Astrocyte of the cerebellum (primary cell): ENCODE data around the gene ULK4.

Experiments
- DNase-seq: peaks from one replicate; pipeline ENCODE4 v3.0.0-alpha.2; 2011; ENCODE audit warnings: low read depth
- H3K4me3 ChIP-seq: 2 replicates; pipeline ENCODE4 v1.5.1; 2011; ENCODE audit warnings: mild to moderate bottlenecking, low read depth, low read length, moderate library complexity
- CTCF ChIP-seq: IDR thresholded peaks from 2 replicates; pipeline ENCODE4 v1.5.1; 2012; ENCODE audit warnings: low read length, low read depth, moderate library complexity, mild to moderate bottlenecking; ENCODE audit errors: missing control alignments
- in situ Hi-C: cut with HindIII; loops from 2 replicates; pipeline ENCODE4 v1.10.0; 2017; ENCODE audit warnings: low sequenced_read_pairs

Gene ULK4

DNA sequence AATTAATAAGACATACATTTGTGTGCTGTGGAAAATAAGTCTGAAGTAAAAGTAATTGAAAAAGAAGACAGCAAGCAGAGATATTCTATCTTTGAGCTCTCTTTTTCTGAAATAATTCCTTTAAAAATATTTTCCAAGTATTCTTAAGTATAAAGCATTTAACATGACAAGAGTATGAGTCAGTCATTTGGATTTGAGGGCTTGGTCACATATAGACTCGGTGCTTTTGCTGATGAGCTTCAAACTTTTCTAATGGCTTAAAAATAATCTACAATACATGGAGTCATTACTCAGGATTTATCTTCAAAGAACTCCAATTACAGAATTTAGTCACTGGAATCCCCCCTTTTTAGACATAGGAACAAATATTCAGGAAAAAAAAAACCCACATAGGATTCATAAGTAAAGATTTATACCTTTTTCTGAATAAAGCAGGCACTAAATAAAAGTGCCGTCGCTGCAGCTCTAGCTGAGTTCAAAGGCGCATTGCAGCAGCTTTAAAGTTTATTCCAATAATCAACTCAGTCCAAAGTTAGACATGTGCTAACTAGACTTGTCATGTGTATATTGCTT lies 615.1 kb downstream of the ULK4 start:
- no peak overlapping the region for H3K4me3 ChIP-seq
- TF ChIP-seq CTCF = no peak
- in situ Hi-C loops = no loop called here
- DNase-seq = no peak

DNA sequence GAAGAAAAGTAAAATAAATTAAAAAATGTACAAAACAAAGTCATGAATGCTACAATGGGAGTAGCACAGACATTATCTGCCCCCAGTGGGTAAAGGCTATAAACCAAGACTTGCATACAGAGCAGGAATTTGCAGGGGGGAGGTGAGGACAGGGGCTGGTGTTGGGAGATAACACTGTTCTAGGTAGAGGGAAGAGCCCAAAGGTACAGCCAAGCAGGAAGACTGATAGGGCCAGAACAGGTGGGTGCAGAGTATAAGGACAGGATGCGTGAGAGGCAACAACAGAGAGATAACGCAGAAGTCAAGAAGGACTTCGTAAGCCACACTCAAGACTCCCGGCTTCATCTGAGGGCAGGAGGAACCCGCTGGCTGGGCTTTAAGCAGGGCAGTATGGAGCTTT lies 616.1 kb downstream of the ULK4 start:
- TF ChIP-seq CTCF = no peak
- H3K4me3 ChIP-seq = no peak overlapping the region
- DNase-seq = no peak
- in situ Hi-C loops = no loop called here

DNA sequence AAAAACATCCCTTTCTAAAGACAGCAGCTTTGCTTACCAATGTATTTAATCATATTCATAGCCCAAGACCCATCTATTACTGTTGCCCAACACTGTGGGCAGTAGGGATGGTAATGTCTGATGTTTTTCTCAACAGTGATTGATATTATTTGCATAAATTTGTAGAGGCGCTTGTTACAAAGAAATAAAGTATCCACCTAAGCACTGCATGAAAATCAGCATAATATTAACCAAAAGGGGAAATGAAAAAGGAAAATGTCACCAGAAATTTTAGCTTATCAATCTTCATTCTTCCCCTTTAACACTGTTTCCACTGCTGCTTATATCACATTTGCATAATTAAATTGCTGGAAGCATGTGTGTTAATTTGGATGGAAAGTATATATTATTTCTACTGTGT lies 622.1 kb downstream of the ULK4 start:
- in situ Hi-C loops = no loop called here
- DNase-seq = no peak
- no peak for TF ChIP-seq CTCF
- H3K4me3 ChIP-seq = no peak overlapping the region

DNA sequence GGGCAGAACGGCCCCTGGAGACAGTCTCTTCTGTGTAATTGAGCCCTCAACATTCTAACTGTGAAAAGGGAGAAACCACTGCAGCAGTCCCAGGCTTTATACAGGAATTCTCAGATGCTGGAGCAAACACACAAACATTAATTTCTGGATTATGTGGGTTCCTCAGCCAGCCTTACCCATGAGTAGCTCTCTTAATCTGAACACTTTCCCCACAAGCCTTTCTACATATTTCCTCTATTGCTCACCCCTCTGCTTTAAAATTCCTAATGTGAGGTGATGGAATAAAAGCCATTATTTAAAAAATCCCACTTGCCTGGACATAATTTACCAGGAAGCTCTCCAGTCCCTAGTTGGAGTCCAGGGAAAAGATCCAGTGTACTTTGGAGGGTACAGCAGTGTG lies 623.6 kb downstream of the ULK4 start:
- TF ChIP-seq CTCF = no peak
- in situ Hi-C loops = no loop called here
- no peak for DNase-seq
- H3K4me3 ChIP-seq = no peak overlapping the region

DNA sequence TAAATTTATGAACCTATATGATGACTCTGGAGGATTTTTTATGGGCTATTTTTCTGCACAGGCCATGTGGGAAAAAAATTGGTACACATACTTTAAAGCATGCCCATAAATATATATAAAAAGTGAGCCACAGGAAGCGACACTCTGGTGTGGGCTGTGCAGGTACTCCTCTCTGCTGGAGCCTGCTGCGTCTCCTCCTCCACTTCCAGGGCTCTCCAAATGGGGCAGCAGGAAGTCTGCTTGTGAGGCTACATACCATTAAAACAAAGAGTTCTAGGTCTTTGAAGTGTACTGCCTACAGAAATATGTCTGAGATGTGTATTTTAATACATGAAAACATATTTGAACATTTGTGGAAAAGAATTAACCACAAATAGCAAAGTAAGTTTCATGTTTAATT lies 627.5 kb downstream of the ULK4 start:
- in situ Hi-C loops = no loop called here
- TF ChIP-seq CTCF = no peak
- H3K4me3 ChIP-seq = no peak overlapping the region
- DNase-seq = no peak

DNA sequence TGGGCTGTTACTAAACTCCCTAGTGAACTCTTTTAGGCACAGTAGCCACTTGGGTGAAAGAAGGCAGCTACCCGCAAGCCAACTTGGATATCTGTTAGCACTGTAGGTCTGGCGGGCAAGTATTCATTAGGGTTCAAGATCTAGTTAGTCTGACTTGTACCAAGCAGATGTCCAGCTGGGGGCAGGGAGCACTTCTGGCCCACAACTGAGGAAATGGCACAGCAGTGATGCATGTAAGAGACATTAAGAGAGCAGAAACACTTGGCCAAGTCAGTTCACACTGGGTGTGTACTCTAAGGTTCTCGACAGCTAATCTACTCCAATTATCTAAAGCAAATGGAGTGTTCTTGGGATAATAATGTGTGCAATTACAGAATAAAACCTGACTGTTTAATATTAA lies 630.9 kb downstream of the ULK4 start:
- in situ Hi-C loops = no loop called here
- DNase-seq = no peak
- no peak for TF ChIP-seq CTCF
- no peak overlapping the region for H3K4me3 ChIP-seq

GRCh38 chr3:41330465-41330864 lies 631.4 kb downstream of the ULK4 start:
- H3K4me3 ChIP-seq = no peak overlapping the region

More at GRCh38 chr3:41330465-41330864, 631.4 kb downstream of the ULK4 start:
- DNase-seq = no peak
- no peak for TF ChIP-seq CTCF
- in situ Hi-C loops = no loop called here
